ENCODE results near the gene UIMC1.

DNA sequence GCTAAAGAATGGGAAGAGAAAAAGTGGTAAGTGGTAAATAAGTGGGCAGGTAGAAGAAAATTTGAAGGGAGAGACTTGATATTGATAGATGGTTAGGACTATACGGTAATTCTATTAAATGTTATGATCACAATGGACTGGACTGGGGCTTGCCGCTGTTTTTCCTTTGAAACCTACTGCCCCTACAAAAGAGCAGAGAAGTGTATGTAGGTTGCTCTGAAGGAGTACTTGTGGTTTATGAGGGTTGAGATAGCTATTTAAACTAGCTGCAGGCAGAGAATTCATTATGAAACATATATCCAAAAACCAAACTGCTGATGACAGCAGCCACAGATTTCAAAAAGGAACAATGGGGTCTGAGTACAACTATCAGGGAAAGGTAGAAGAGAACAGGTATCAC lies 90.7 kb downstream of the UIMC1 start:
- TF ChIP-seq, protein P1, sequence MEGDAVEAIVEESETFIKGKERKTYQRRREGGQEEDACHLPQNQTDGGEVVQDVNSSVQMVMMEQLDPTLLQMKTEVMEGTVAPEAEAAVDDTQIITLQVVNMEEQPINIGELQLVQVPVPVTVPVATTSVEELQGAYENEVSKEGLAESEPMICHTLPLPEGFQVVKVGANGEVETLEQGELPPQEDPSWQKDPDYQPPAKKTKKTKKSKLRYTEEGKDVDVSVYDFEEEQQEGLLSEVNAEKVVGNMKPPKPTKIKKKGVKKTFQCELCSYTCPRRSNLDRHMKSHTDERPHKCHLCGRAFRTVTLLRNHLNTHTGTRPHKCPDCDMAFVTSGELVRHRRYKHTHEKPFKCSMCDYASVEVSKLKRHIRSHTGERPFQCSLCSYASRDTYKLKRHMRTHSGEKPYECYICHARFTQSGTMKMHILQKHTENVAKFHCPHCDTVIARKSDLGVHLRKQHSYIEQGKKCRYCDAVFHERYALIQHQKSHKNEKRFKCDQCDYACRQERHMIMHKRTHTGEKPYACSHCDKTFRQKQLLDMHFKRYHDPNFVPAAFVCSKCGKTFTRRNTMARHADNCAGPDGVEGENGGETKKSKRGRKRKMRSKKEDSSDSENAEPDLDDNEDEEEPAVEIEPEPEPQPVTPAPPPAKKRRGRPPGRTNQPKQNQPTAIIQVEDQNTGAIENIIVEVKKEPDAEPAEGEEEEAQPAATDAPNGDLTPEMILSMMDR (IDR thresholded peaks at IDR 0.05): no peak
- no peak for TF ChIP-seq POLR2A (IDR thresholded peaks at IDR 0.05)
